Activated CD8-positive, alpha-beta memory T cell treated with anti-CD3 and anti-CD28 coated beads, Interleukin-2, amount 10 ng/mL, durations not matched to agents 7 days and 5 days (primary cell): Measurements from ENCODE around the gene NCOA3. TPM values are rescaled to one million over a fixed set of nuclear protein-coding genes. Genes with fewer than 3 reads are reported as not detected.

ENCODE experiments used
- ATAC-seq: fragments of 150-1000 bp; cut with Tn5 transposase; one replicate; pipeline ENCODE4 v1.10.0; 2021; ENCODE audit warnings: moderate library complexity
- CTCF ChIA-PET: fragments of 350-600 bp; sonication (Branson Sonifier 250); formaldehyde crosslinking; loops from one replicate; lab custom pipeline; 2021; ENCODE audit warnings: antibody characterized with exemption; lab: Charles Lee
- DNase-seq: peaks from one replicate; pipeline ENCODE4 v3.0.0-alpha.2; 2020
- H3K27ac Mint-ChIP-seq: one replicate; pipeline ENCODE4 v1.8.0; 2021; ENCODE audit warnings: mild to moderate bottlenecking, mixed read lengths
- H3K27me3 Mint-ChIP-seq: one replicate; pipeline ENCODE4 v1.8.0; 2021; ENCODE audit warnings: mixed read lengths
- H3K36me3 Mint-ChIP-seq: one replicate; pipeline ENCODE4 v1.8.0; 2021; ENCODE audit warnings: mild to moderate bottlenecking, mixed read lengths
- H3K4me1 Mint-ChIP-seq: one replicate; pipeline ENCODE4 v1.8.0; 2021; ENCODE audit warnings: mixed read lengths
- H3K4me3 Mint-ChIP-seq: one replicate; pipeline ENCODE4 v1.8.0; 2021; ENCODE audit warnings: mild to moderate bottlenecking, moderate library complexity, mixed read lengths
- H3K9me3 Mint-ChIP-seq: one replicate; pipeline ENCODE4 v1.8.0; 2022; ENCODE audit warnings: low read depth, mixed read lengths
- total RNA-seq, 2 experiments: library from RNA; stranded (reverse); gene quantifications; one replicate each; pipeline ENCODE4 v1.2.3, GENCODE V29; 2021

NCOA3 gene
- total RNA-seq, 2 experiments from 2014 or later = 74.9 to 75.8 TPM

DNA sequence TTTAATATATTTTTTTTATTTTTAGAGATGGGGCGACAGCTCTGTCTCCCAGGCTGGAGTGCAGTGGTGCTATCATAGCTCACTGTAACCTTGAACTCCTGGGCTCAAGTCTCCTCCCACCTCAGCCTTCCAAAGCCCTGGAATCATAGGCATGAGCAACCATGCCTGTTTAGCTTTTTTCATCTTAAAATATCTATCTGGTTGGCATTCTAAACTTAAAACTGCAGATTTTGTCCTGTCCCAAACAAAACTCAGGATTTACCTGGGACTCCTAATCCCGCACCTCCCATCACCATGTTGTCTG lies 158.9 kb downstream of the NCOA3 start:
- no peak for ATAC-seq
- no peak overlapping the region for H3K27ac Mint-ChIP-seq
- CTCF ChIA-PET = interaction anchor here (0.9 to 1.3 kb wide), 4 partner anchors 8 to 276 kb away, joined by 3 to 4 read pairs (median 3); no protein-coding TSS in a partner anchor
- H3K36me3 Mint-ChIP-seq = peaks cover 12% of the 10 kb centered on the region
- no peak overlapping the region for H3K4me3 Mint-ChIP-seq
- H3K4me1 Mint-ChIP-seq = peaks cover 6% of the 10 kb centered on the region
- no peaks in the 10 kb centered on the region for H3K27me3 Mint-ChIP-seq
- H3K9me3 Mint-ChIP-seq = no peaks in the 10 kb centered on the region
- DNase-seq = no peak

DNA sequence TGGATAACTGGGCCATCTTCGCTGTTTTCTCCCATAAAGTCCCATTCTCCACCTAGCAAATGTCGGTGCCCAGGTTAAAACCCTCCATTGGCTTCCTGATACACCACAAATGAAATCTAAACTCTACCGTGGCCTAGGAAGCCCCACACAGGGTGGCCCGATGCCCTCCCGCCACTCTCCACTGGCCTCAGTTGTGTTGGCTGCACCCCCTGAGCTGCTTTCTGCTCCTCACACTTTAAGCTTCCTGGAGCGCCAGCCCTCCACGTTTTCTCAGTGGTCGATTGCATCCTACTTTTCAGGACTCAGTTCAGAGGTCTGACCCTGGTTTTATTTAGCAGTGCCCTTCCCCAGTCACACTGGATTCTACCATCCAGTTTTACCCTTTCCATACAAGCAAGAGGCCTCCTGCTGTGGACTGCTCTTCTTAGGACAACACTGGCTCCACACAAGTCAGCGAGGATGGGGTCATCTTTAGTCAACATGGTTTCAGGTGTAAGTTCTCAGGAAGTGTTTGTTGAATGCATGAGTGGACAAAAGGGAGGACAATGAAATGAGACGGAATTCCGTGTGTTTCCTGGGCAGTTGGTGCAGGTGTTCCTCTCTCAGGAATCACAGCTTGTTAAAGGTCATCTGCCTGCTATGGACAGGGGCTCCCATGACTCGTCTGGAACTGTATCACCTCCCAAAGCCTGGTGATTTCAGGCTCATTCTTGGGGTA lies 159.5 kb downstream of the NCOA3 start:
- no peaks in the 10 kb centered on the region for H3K27me3 Mint-ChIP-seq

DNA sequence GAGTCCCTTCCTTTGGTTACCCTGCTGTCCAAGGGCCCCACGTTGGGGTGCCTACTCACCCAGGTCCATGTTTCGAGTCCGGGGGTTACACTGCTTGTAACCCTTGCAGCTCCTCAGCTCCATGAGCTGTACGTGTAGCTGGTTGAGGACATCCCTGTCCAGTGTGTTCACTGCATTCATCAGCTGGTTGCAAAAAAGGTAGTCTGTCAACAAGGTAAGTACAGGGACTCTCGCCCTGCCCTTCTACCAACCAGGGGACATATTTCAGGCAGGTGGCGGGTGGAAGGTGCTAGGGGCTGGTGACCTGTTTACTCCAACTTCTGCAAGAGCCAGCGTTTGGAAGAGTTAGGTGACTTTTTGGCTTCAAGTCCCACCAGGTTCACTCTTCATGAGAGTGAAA lies 160.0 kb downstream of the NCOA3 start:
- no peak overlapping the region for H3K27ac Mint-ChIP-seq
- CTCF ChIA-PET = interaction anchor here (1.1 to 3.4 kb wide), 2 partner anchors 378 to 959 kb away, joined by 3 to 19 read pairs; no protein-coding TSS in a partner anchor
- ATAC-seq = no peak

More for the DNA sequence above, 159.5 kb downstream of the NCOA3 start:
- Mint-ChIP-seq H3K4me1 (peaks cover 6% of the 10 kb centered on the region), H3K36me3 (peaks cover 11% of the 10 kb centered on the region), H3K9me3 (no peaks in the 10 kb centered on the region), H3K27ac (no peak overlapping the region), H3K4me3 (no peak overlapping the region)
- peak; percentile 34 for DNase-seq
- ATAC-seq = no peak
- CTCF ChIA-PET = interaction anchor here (0.9 to 1.3 kb wide), 4 partner anchors 7 to 277 kb away, joined by 3 to 4 read pairs (median 3); no protein-coding TSS in a partner anchor

DNA sequence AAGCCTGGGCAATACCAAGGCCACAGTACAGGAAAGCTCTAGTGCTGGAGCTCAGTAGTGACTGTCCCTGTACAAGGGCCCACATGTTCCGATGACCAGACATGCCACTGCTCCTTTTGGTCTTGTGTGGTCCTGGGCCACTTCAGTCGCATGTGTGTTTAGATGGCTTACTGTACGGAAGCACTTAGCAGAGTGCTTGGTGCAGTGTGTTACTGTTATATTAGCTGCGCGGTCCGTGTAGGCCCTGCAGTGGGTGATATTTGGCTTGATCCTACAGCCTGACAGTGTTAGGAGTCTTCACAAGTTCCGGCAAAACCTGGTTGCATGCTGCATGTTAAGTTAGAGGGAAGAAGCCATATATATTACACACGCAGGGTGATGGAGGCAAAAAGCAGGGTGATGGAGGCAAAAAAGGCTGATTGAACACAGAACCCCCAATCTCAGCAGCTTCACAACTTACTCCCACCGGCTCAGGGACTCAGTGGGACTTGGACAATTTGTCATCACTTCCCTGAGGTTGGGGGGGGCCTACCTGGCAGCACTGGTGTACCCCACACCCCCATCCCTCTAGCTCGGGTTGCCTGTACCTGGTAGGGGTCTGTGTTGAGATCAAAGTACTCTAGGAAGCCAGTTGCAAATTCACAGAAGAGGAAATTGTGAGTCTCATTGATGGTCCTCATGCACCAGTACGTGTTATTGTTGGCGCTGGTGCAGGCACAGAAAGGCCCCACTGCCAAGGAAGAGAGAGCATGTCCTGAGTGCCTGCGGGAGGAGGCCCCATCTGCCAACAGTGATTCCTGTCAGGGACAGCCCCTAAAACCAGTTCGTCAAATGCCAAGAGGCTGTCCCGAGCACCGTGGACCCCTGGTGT lies 161.0 kb downstream of the NCOA3 start:
- peaks cover 8% of the 10 kb centered on the region for H3K4me1 Mint-ChIP-seq
- CTCF ChIA-PET = interaction anchor here (0.9 to 3.4 kb wide), 8 partner anchors 12 to 959 kb away, joined by 3 to 19 read pairs (median 6); no protein-coding TSS in a partner anchor
- no peak for ATAC-seq
- peak; percentile 39 for DNase-seq
- H3K9me3 Mint-ChIP-seq = no peaks in the 10 kb centered on the region
- H3K4me3 Mint-ChIP-seq = no peak overlapping the region
- H3K27me3 Mint-ChIP-seq = no peaks in the 10 kb centered on the region
- H3K36me3 Mint-ChIP-seq = peaks cover 5% of the 10 kb centered on the region
- no peak overlapping the region for H3K27ac Mint-ChIP-seq

More for the DNA sequence above, 160.0 kb downstream of the NCOA3 start:
- H3K36me3 Mint-ChIP-seq = peaks cover 9% of the 10 kb centered on the region
- no peaks in the 10 kb centered on the region for H3K9me3 Mint-ChIP-seq
- H3K4me1 Mint-ChIP-seq = peaks cover 6% of the 10 kb centered on the region
- no peak overlapping the region for H3K4me3 Mint-ChIP-seq
- peak; percentile 35 for DNase-seq
- H3K27me3 Mint-ChIP-seq = no peaks in the 10 kb centered on the region

DNA sequence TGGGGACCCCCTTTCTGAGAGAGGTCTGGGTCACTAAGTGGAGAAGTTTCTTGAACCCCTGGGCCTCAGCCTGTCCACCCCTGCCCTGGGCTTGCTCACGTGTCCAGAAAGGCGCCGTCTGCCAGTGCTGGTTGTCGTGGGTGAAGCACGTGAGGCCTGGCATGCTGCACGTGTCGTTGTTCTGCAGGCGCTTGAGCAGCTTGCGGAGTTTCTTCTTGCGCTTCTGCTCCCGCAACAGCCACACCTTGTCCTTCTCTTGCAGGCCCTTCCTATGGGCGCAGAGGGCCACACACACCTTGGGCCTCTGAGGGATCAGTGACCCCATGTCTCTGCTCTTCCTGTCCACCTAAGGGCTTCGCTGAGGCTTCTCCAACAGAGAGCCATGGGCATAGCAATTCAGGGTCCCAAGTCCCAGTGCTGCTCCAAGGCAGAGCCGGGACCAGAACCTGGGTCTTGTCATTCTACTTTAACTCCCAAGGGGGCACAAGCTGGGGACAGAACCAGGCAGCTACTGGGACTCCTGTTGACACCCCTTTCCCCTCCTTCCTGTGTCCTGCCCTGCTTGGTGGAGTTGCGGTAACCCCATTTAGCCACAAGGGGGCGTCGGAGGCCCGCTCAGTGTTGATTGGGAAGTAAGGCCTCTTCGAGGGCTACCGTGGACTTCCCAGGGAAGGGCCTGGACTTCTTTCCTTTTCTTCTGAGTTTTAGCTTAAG lies 161.8 kb downstream of the NCOA3 start:
- Mint-ChIP-seq H3K4me1 (peaks cover 8% of the 10 kb centered on the region), H3K27me3 (no peaks in the 10 kb centered on the region), H3K9me3 (no peaks in the 10 kb centered on the region), H3K36me3 (no peaks in the 10 kb centered on the region), H3K27ac (peak overlapping the region; percentile 29), H3K4me3 (no peak overlapping the region)
- DNase-seq (peak; percentile 85), ATAC-seq (peak; percentile 78)
- CTCF ChIA-PET = interaction anchor here (0.8 to 3.4 kb wide), 22 partner anchors 11 to 958 kb away, joined by 3 to 19 read pairs (median 4); no protein-coding TSS in a partner anchor

DNA sequence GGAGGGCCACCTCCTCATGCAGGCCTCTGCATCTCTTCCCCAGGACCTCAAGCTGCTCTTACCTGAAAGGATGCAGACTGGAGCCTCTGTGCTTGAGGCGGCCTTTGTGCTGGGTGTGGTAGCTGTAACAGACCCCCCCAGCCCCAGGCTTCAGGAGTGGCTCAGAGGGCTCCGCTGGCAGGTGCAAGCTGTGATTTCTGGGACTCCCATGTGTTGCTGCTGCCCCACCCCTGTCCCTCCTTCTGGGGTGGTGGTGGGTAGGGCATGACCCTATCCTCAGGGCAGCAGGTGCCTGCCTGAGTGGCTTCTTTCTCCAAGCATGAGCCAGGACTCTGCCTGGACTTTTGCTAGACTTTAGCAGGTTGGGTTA lies 162.4 kb downstream of the NCOA3 start:
- peak; percentile 32 for ATAC-seq
- CTCF ChIA-PET = interaction anchor here (0.6 to 3.4 kb wide), 22 partner anchors 10 to 956 kb away, joined by 3 to 19 read pairs (median 4); no protein-coding TSS in a partner anchor
- H3K4me3 Mint-ChIP-seq = no peak overlapping the region
- H3K9me3 Mint-ChIP-seq = no peaks in the 10 kb centered on the region
- peaks cover 8% of the 10 kb centered on the region for H3K4me1 Mint-ChIP-seq
- DNase-seq = no peak
- no peaks in the 10 kb centered on the region for H3K27me3 Mint-ChIP-seq
- H3K27ac Mint-ChIP-seq = peak overlapping the region; percentile 29
- no peaks in the 10 kb centered on the region for H3K36me3 Mint-ChIP-seq

DNA sequence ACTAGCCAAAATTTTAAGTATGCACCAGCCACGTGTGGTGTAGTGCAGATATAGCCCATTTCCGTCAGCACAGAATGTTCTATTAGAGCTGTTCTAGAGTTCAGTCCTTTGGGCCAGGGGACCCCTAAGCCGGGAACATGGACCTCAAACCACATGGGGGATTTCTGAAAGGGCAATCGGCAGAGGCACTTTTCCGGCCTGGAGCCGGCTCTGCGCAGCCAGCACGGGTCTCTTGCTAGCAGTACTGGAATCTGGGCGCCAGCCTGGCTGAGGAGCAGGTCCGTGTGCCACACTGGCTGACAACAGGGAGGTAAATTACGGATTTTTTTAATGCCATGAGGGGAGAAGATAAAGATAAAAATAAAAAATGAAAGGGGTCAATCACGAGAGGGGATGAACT lies 163.1 kb downstream of the NCOA3 start:
- no peak for ATAC-seq
- no peak overlapping the region for H3K4me3 Mint-ChIP-seq
- CTCF ChIA-PET = interaction anchor here (1.0 to 3.4 kb wide), 14 partner anchors 10 to 955 kb away, joined by 3 to 19 read pairs (median 6); no protein-coding TSS in a partner anchor
- no peaks in the 10 kb centered on the region for H3K36me3 Mint-ChIP-seq
- H3K4me1 Mint-ChIP-seq = peaks cover 8% of the 10 kb centered on the region
- H3K9me3 Mint-ChIP-seq = no peaks in the 10 kb centered on the region
- no peak for DNase-seq
- no peak overlapping the region for H3K27ac Mint-ChIP-seq
- no peaks in the 10 kb centered on the region for H3K27me3 Mint-ChIP-seq

DNA sequence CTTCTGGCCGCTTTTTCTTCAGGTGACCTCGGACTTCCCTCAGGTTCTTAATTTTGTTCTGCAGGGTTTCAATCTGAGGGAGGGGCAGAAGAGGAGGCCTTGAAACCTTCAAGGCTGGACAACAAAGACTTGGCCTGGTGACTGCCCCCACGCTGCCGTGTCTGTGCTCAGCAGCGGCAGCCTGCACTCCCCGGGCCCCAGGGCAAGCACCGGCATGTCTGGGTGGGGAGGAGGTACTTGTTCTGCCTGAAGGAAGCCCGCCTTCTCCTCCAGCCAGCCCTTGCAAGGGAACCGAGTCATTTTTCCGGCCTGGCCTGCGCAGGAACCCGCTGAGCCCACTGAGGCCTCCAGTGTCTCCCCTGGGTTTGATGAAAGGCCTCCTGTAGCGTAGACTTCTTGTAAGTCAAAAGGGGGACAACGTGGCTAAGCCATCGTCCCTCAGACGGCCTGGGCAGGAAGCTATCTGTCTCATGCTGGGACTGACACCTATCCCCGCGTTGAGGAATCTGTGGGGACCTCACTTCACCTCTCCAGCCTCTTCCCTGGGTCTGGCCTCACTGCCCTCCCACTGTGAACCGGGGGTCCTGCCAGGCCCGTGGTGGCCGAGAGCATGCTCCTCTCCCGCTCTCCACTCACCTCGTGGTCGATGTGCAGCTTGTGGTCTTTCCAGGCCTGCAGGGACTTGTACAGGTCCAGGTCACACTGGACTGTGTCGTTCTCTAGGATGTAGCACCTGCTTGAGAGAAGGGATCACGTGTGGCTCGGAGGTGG lies 163.7 kb downstream of the NCOA3 start:
- no peaks in the 10 kb centered on the region for H3K9me3 Mint-ChIP-seq
- no peaks in the 10 kb centered on the region for H3K27me3 Mint-ChIP-seq
- no peak overlapping the region for H3K27ac Mint-ChIP-seq
- no peaks in the 10 kb centered on the region for H3K36me3 Mint-ChIP-seq
- ATAC-seq = no peak
- H3K4me1 Mint-ChIP-seq = peaks cover 8% of the 10 kb centered on the region
- DNase-seq = no peak
- H3K4me3 Mint-ChIP-seq = no peak overlapping the region
- CTCF ChIA-PET = interaction anchor here (1.4 to 2.0 kb wide), 5 partner anchors 9 to 955 kb away, joined by 3 to 10 read pairs (median 6); no protein-coding TSS in a partner anchor

DNA sequence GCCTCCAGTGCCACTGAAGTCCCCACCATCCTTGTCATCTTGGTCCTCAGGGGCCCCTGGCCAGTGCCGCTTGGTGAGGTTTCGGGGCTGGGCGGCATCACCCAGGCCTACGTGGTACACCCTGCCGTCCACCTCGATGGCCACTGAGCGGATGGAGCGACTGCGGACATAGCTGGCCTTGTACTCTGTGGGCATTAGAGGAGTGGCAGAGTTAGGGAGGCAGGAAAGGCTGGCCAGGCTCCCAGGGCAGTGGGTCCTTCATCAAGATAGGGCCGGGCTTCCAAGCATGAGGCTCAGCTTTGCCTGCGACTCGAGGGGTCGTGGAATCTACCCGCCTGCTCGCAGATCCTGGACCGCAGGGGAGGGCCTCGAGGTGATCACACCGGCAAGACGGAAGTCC lies 164.6 kb downstream of the NCOA3 start:
- H3K4me1 Mint-ChIP-seq = peaks cover 8% of the 10 kb centered on the region
- no peaks in the 10 kb centered on the region for H3K27me3 Mint-ChIP-seq
- no peak for DNase-seq
- H3K27ac Mint-ChIP-seq = no peak overlapping the region
- CTCF ChIA-PET = interaction anchor here (1.9 kb wide), 1 partner anchor 954 kb away, joined by 6 read pairs; no protein-coding TSS in a partner anchor
- ATAC-seq = no peak
- no peaks in the 10 kb centered on the region for H3K36me3 Mint-ChIP-seq
- H3K9me3 Mint-ChIP-seq = no peaks in the 10 kb centered on the region
- H3K4me3 Mint-ChIP-seq = no peak overlapping the region

DNA sequence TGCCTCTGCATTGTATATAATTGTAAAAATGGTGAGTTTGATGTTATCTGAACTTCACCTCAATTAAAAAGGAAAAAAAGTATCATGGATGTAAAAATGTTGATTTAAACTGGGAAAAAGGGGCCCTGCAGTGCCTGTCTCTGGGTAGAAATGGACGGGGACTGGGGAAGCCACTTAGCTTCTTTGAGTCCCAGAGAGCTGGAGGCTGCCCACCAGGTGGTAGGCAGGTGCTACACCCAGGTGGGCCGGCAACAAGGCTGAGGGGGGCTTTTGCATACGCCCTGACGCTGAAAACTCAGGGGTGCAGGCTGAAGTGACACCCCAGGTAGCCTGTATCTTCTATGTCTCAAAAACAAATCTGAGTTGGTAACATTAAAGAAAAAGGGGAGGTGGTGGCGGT lies 165.4 kb downstream of the NCOA3 start:
- no peak for DNase-seq
- Mint-ChIP-seq H3K27me3 (no peaks in the 10 kb centered on the region), H3K9me3 (no peaks in the 10 kb centered on the region), H3K27ac (no peak overlapping the region), H3K4me3 (no peak overlapping the region), H3K36me3 (no peaks in the 10 kb centered on the region), H3K4me1 (peaks cover 8% of the 10 kb centered on the region)
- no peak for ATAC-seq
- CTCF ChIA-PET = interaction anchor here (1.9 kb wide), 1 partner anchor 953 kb away, joined by 6 read pairs; no protein-coding TSS in a partner anchor

DNA sequence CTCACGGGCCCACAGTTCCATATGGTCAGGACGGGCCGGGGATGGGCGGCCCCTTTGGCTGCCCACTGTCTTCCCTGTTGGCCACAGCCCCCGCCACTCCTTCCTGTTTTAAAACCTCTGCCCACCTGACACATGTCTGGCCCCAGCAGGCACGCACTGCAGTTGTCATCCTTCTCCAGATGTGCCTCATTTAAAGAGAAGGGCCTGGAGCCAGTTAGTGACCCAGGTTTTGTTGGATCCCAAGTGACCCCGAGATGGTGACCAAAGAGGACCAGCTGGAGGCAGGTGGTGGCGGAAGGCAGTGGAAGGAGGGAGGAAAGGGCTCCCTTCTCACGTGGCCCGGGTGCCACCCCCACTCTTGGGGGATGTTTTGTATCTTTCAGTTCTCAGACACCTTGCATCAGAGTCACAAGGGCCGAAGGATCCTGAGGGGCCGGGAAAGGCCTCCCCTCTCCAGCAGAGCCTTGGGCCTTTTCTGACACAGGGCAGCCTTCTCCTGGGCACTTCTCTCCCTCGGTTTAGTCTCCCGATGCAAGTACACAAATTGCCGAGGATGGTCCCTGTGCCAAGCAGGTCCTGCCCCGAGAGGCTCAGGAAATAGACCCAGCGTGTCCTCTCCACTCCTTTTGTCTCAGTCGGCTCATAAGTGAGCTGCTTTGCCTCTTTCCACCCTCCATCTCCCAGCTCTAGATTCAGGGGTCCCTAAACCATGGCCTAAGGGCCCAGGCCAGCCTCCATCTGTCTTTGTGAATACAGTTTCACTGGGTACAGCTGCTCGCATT lies 166.0 kb downstream of the NCOA3 start:
- CTCF ChIA-PET = interaction anchor here (1.0 kb wide), 1 partner anchor 7 kb away, joined by 3 read pairs; no protein-coding TSS in a partner anchor
- H3K27ac Mint-ChIP-seq = peak overlapping the region; percentile 47
- no peaks in the 10 kb centered on the region for H3K27me3 Mint-ChIP-seq
- H3K4me1 Mint-ChIP-seq = peaks cover 8% of the 10 kb centered on the region
- no peak for DNase-seq
- ATAC-seq = no peak
- no peaks in the 10 kb centered on the region for H3K36me3 Mint-ChIP-seq
- H3K9me3 Mint-ChIP-seq = no peaks in the 10 kb centered on the region
- no peak overlapping the region for H3K4me3 Mint-ChIP-seq
